ENCODE measurements around the gene FOXP1. TPM values are rescaled to one million over a fixed set of nuclear protein-coding genes. Genes with fewer than 3 reads are reported as not detected.
A peak's percentile ranks its signal among the peaks of the same experiment; 100 is the strongest.

Gene FOXP1
- total RNA-seq, 1 donor from 2014 or later = 113 TPM

DNA sequence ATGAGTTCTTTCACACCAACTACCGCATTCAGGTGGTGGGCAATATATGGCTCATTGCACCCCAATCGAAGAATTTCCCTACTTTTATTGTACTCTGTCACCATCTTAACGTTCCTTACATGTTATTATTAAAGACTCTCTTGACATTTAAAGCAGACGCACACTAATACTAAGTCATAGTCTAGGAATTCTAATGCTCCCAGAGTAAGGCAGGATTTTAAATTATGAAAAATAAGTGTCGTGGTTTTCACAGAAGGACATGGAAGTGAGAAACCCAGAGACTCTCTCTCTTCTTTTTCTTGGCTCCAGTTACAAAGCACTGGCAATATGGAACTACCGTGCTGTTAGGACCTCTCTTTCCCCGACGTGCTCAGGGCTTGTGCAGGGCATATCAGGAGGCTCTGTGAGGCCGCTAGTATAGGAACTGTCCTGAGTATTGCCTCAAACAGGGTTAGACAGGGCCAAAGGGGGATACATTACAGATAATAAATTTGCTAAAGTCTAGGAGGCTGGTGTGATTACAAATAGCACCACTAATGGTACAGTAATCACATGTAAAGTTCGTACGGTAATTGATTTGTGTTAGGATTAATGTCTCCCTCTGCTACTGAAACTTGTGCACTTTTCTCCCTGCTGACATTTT lies 590.8 kb downstream of the FOXP1 start:
- peaks cover 18% of the 10 kb centered on the region for H3K4me1 Mint-ChIP-seq (ENCODE audit: unreplicated experiment)
- H3K4me3 Mint-ChIP-seq = no peak overlapping the region

DNA sequence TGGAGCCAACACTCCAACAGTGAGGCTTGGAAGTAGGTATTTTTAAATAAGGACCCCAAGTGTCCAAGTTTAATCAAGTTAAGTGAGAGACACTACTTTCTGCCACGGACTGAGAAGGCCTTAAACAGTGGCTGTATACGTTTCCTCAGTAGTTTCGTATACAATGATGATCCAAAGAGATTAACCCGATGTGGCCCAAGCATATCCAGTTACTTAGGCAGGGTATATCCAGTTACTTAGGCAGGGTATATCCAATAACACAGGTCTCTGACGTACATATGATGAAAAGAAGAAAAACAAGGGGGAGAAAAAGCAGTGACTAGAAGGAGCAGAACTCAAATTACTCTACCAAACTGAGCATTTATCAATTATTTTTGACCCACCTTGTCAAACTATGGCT lies 591.4 kb downstream of the FOXP1 start:
- Mint-ChIP-seq H3K27me3 (no peaks in the 10 kb centered on the region), H3K4me3 (no peak overlapping the region), H3K36me3 (peaks cover 53% of the 10 kb centered on the region), H3K9me3 (peaks cover 9% of the 10 kb centered on the region), H3K4me1 (ENCODE audit: unreplicated experiment) (peaks cover 18% of the 10 kb centered on the region), H3K27ac (peak overlapping the region; percentile 51)
- no peak for DNase-seq (ENCODE audit: extremely low spot score, unreplicated experiment)
- TF ChIP-seq, protein P1, sequence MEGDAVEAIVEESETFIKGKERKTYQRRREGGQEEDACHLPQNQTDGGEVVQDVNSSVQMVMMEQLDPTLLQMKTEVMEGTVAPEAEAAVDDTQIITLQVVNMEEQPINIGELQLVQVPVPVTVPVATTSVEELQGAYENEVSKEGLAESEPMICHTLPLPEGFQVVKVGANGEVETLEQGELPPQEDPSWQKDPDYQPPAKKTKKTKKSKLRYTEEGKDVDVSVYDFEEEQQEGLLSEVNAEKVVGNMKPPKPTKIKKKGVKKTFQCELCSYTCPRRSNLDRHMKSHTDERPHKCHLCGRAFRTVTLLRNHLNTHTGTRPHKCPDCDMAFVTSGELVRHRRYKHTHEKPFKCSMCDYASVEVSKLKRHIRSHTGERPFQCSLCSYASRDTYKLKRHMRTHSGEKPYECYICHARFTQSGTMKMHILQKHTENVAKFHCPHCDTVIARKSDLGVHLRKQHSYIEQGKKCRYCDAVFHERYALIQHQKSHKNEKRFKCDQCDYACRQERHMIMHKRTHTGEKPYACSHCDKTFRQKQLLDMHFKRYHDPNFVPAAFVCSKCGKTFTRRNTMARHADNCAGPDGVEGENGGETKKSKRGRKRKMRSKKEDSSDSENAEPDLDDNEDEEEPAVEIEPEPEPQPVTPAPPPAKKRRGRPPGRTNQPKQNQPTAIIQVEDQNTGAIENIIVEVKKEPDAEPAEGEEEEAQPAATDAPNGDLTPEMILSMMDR (conservative IDR thresholded peaks at IDR 0.05) = no peak

More for the DNA sequence above, 590.8 kb downstream of the FOXP1 start:
- Mint-ChIP-seq H3K27me3 (no peaks in the 10 kb centered on the region), H3K36me3 (peaks cover 52% of the 10 kb centered on the region), H3K27ac (peak overlapping the region; percentile 51), H3K9me3 (peaks cover 9% of the 10 kb centered on the region)
- TF ChIP-seq, protein P1 (conservative IDR thresholded peaks at IDR 0.05) = no peak
- no peak for DNase-seq (ENCODE audit: extremely low spot score, unreplicated experiment)

- peaks cover 18% of the 10 kb centered on the region for H3K4me1 Mint-ChIP-seq (ENCODE audit: unreplicated experiment)
Observed at GRCh38 chr3:70990723-70991122, 592.8 kb downstream of the FOXP1 start.

GRCh38 chr3:70990185-70990584 lies 593.3 kb downstream of the FOXP1 start:
- Mint-ChIP-seq H3K4me1 (ENCODE audit: unreplicated experiment) (peaks cover 18% of the 10 kb centered on the region), H3K36me3 (peaks cover 54% of the 10 kb centered on the region), H3K27me3 (no peaks in the 10 kb centered on the region), H3K4me3 (no peak overlapping the region), H3K27ac (no peak overlapping the region), H3K9me3 (peaks cover 9% of the 10 kb centered on the region)
- TF ChIP-seq, protein P1 (conservative IDR thresholded peaks at IDR 0.05) = no peak
- no peak for DNase-seq (ENCODE audit: extremely low spot score, unreplicated experiment)

More at GRCh38 chr3:70990723-70991122, 592.8 kb downstream of the FOXP1 start:
- DNase-seq (ENCODE audit: extremely low spot score, unreplicated experiment) = no peak
- Mint-ChIP-seq H3K27me3 (no peaks in the 10 kb centered on the region), H3K36me3 (peaks cover 56% of the 10 kb centered on the region), H3K9me3 (peaks cover 9% of the 10 kb centered on the region), H3K4me3 (no peak overlapping the region), H3K27ac (no peak overlapping the region)
- TF ChIP-seq, protein P1 (conservative IDR thresholded peaks at IDR 0.05) = no peak

- Mint-ChIP-seq H3K4me1 (ENCODE audit: unreplicated experiment) (peaks cover 27% of the 10 kb centered on the region), H3K4me3 (no peak overlapping the region)
- TF ChIP-seq, protein P1 (conservative IDR thresholded peaks at IDR 0.05) = no peak
Observed at GRCh38 chr3:70989174-70989573, 594.4 kb downstream of the FOXP1 start.

More at GRCh38 chr3:70989174-70989573, 594.4 kb downstream of the FOXP1 start:
- peaks cover 52% of the 10 kb centered on the region for H3K36me3 Mint-ChIP-seq
- H3K9me3 Mint-ChIP-seq = peaks cover 9% of the 10 kb centered on the region
- H3K27me3 Mint-ChIP-seq = no peaks in the 10 kb centered on the region
- H3K27ac Mint-ChIP-seq = no peak overlapping the region
- DNase-seq (ENCODE audit: extremely low spot score, unreplicated experiment) = no peak

All from type B pancreatic cell (in vitro differentiated cells).